ENCODE measurements around the gene TSACC.

TSACC gene

GRCh38 chr1:156390469-156391365, 52.4 kb downstream of the TSACC start:
- TF ChIP-seq CTCF (IDR thresholded peaks at IDR 0.05; ENCODE audit: low read length), result no peak
- no peak for TF ChIP-seq EZH2 (optimal IDR thresholded peaks at IDR 0.05; ENCODE audit: low read depth, low read length)
- H2AFZ ChIP-seq (ENCODE audit: low read length), result no peak overlapping the region
- no peaks in the 10 kb centered on the region for H3K9me3 ChIP-seq (replicated peaks; ENCODE audit: insufficient read depth, low read length)
- no peak for DNase-seq
- H3K27ac ChIP-seq (ENCODE audit: low read length), result no peak overlapping the region
- no peaks in the 10 kb centered on the region for H3K36me3 ChIP-seq (replicated peaks; ENCODE audit: insufficient read depth, low read length)
- H3K4me3 ChIP-seq (ENCODE audit: low read length), result no peak overlapping the region
- H3K4me1 ChIP-seq (ENCODE audit: low read length), result no peaks in the 10 kb centered on the region
- no peaks in the 10 kb centered on the region for H3F3A ChIP-seq (ENCODE audit: insufficient read depth, low read length)
- H4K20me1 ChIP-seq (ENCODE audit: insufficient read depth, low read length), result no peaks in the 10 kb centered on the region
- peaks cover 63% of the 10 kb centered on the region for H3K27me3 ChIP-seq (replicated peaks; ENCODE audit: insufficient read depth, low read length)
- no peak overlapping the region for H3K4me2 ChIP-seq (ENCODE audit: low read depth, low read length)
- H3K9ac ChIP-seq (ENCODE audit: low read length), result no peak overlapping the region
- H3K79me2 ChIP-seq (ENCODE audit: low read length), result no peaks in the 10 kb centered on the region
- H3K9me2 ChIP-seq (replicated peaks; ENCODE audit: insufficient read depth, low read length), result no peaks in the 10 kb centered on the region

GRCh38 chr1:156391366-156391677, 53.0 kb downstream of the TSACC start:
- DNase-seq, result no peak
- Histone ChIP-seq H3K27ac (ENCODE audit: low read length) (no peak overlapping the region), H3K36me3 (replicated peaks; ENCODE audit: insufficient read depth, low read length) (no peaks in the 10 kb centered on the region), H3K27me3 (replicated peaks; ENCODE audit: insufficient read depth, low read length) (peaks cover 63% of the 10 kb centered on the region), H4K20me1 (ENCODE audit: insufficient read depth, low read length) (no peaks in the 10 kb centered on the region), H3K9me2 (replicated peaks; ENCODE audit: insufficient read depth, low read length) (no peaks in the 10 kb centered on the region), H3K79me2 (ENCODE audit: low read length) (no peaks in the 10 kb centered on the region), H3F3A (ENCODE audit: insufficient read depth, low read length) (no peaks in the 10 kb centered on the region), H3K9me3 (replicated peaks; ENCODE audit: insufficient read depth, low read length) (no peaks in the 10 kb centered on the region), H3K4me1 (ENCODE audit: low read length) (no peaks in the 10 kb centered on the region), H3K4me2 (ENCODE audit: low read depth, low read length) (no peak overlapping the region), H3K4me3 (ENCODE audit: low read length) (no peak overlapping the region), H2AFZ (ENCODE audit: low read length) (no peak overlapping the region), H3K9ac (ENCODE audit: low read length) (no peak overlapping the region)
- no peak for TF ChIP-seq EZH2 (optimal IDR thresholded peaks at IDR 0.05; ENCODE audit: low read depth, low read length)
- no peak for TF ChIP-seq EZH2phosphoT487 (IDR thresholded peaks at IDR 0.05; ENCODE audit: low read length)
- TF ChIP-seq CTCF (IDR thresholded peaks at IDR 0.05; ENCODE audit: low read length), result no peak

GRCh38 chr1:156391701-156392100, 53.4 kb downstream of the TSACC start:
- Histone ChIP-seq H4K20me1 (ENCODE audit: insufficient read depth, low read length) (no peaks in the 10 kb centered on the region), H3K9ac (ENCODE audit: low read length) (no peak overlapping the region), H3K9me3 (replicated peaks; ENCODE audit: insufficient read depth, low read length) (no peaks in the 10 kb centered on the region), H3K4me1 (ENCODE audit: low read length) (no peaks in the 10 kb centered on the region), H3K9me2 (replicated peaks; ENCODE audit: insufficient read depth, low read length) (no peaks in the 10 kb centered on the region), H3K27ac (ENCODE audit: low read length) (no peak overlapping the region), H2AFZ (ENCODE audit: low read length) (no peak overlapping the region), H3K4me2 (ENCODE audit: low read depth, low read length) (no peak overlapping the region), H3K79me2 (ENCODE audit: low read length) (no peaks in the 10 kb centered on the region), H3K4me3 (ENCODE audit: low read length) (no peak overlapping the region), H3K27me3 (replicated peaks; ENCODE audit: insufficient read depth, low read length) (peaks cover 61% of the 10 kb centered on the region), H3F3A (ENCODE audit: insufficient read depth, low read length) (no peaks in the 10 kb centered on the region), H3K36me3 (replicated peaks; ENCODE audit: insufficient read depth, low read length) (no peaks in the 10 kb centered on the region)
- TF ChIP-seq CTCF (IDR thresholded peaks at IDR 0.05; ENCODE audit: low read length) (no peak), EZH2phosphoT487 (IDR thresholded peaks at IDR 0.05; ENCODE audit: low read length) (no peak), EZH2 (optimal IDR thresholded peaks at IDR 0.05; ENCODE audit: low read depth, low read length) (no peak)
- DNase-seq, result no peak
